Gastrocnemius medialis (tissue), 4 donors: Measurements from ENCODE around the gene HOXD12. TPM values are rescaled to one million over a fixed set of nuclear protein-coding genes. Genes with fewer than 3 reads are reported as not detected.

Source experiments
- ATAC-seq, 2 donors: fragments of 150-250 bp; one replicate each; pipeline ENCODE4 v1.9.1; 2016
- DNase-seq, 2 donors: peaks; one replicate each; pipeline ENCODE4 v3.0.0-alpha.2; 2019
- H3K27ac ChIP-seq, 4 donors: fragments of 200-600 bp; sonication (generic); 1 replicate in 1 of 4; 2 replicates in 3 of 4; pipeline ENCODE4 v1.5.1; 2016 to 2018; ENCODE audit warnings: mild to moderate bottlenecking in 2 of 4, moderate library complexity in 1 of 4
- H3K27me3 ChIP-seq, 3 donors: fragments of 200-600 bp; sonication (generic) in 2 of 3; 1 replicate in 1 of 3; 2 replicates in 2 of 3; pipeline versions ENCODE4 v1.5.1 to v1.6.0; 2016 to 2019; ENCODE audit warnings: mild to moderate bottlenecking in 1 of 3, moderate library complexity in 1 of 3
- H3K36me3 ChIP-seq, 2 donors: fragments of 200-600 bp; sonication (generic) in 1 of 2; one replicate each; pipeline ENCODE4 v1.5.1; 2017 to 2018
- H3K4me1 ChIP-seq, 2 donors: fragments of 200-600 bp; sonication (generic) in 1 of 2; one replicate each; pipeline ENCODE4 v1.5.1; 2016 to 2017; ENCODE audit warnings: mild to moderate bottlenecking in 2 of 2
- H3K4me3 ChIP-seq, 4 donors: fragments of 200-600 bp; sonication (generic) in 3 of 4; 1 replicate in 1 of 4; 2 replicates in 3 of 4; pipeline ENCODE4 v1.5.1; 2016 to 2019; ENCODE audit warnings: mild to moderate bottlenecking in 2 of 4
- H3K9me3 ChIP-seq, 3 donors: fragments of 200-600 bp; sonication (generic) in 2 of 3; 1 replicate in 1 of 3; 2 replicates in 2 of 3; pipeline ENCODE4 v1.5.1; 2016 to 2019
- CTCF ChIP-seq, 5 experiments: fragments of 450-650 bp in 3 of 5; fragments of 200-600 bp in 2 of 5; sonication (generic) in 2 of 5; IDR thresholded peaks in 4 of 5; conservative IDR thresholded peaks in 1 of 5; 1 replicate in 4 of 5; 2 replicates in 1 of 5; pipeline ENCODE4 v1.5.1; 2016 to 2019; ENCODE audit warnings: antibody characterized with exemption in 5 of 5, mild to moderate bottlenecking in 3 of 5, moderate library complexity in 3 of 5
- POLR2A ChIP-seq, 2 donors: fragments of 450-650 bp; IDR thresholded peaks; one replicate each; pipeline ENCODE4 v1.6.1; 2017; ENCODE audit warnings: antibody characterized with exemption in 2 of 2, mild to moderate bottlenecking in 2 of 2, moderate library complexity in 2 of 2
- in situ Hi-C, 4 donors: fragments of 200-750 bp; cut with MboI; loops; one replicate each; pipeline versions ENCODE4 v1.15.0 to v1.8.0; 2017; ENCODE audit warnings: low sequenced_read_pairs in 4 of 4
- intact Hi-C: fragments of 100-400 bp; cut with DNase I; formaldehyde crosslinking; loops from one replicate; pipeline ENCODE4 v1.15.1; 2023; ENCODE audit warnings: low total_unique reads
- total RNA-seq, 4 donors: library from RNA; depleted of rRNA; stranded (reverse); fragments of >200 nt; gene quantifications; one replicate each; pipeline versions ENCODE4 v1.1.0 to v1.2.3, GENCODE V29; 2016

HOXD12 gene
- total RNA-seq, 4 donors from 2014 or later: not detected

- Histone ChIP-seq H3K9me3 (no peaks in the 10 kb centered on the region), H3K4me3 (no peak overlapping the region), H3K36me3 (no peaks in the 10 kb centered on the region), H3K27me3 (peaks cover 0 to 5% (median 5%) of the 10 kb centered on the region in 3 donors), H3K4me1 (peaks cover 0 to 3% of the 10 kb centered on the region in 2 donors), H3K27ac (no peak overlapping the region)
- DNase-seq: no peak
- intact Hi-C loops (no loop called here), in situ Hi-C loops (loop anchor here in 3 of 4 donors (10.0 to 25.0 kb wide), 3 partner anchors 407 to 1014 kb away; no protein-coding TSS in a partner anchor)
- TF ChIP-seq POLR2A (IDR thresholded peaks at IDR 0.05) (no peak), CTCF (IDR thresholded peaks at IDR 0.05 in 4 of 5, conservative IDR thresholded peaks at IDR 0.05 in 1 of 5) (no peak)
- no peak for ATAC-seq
These were observed 48.4 kb downstream of the HOXD12 start for GRCh38 chr2:176147800-176148496.

GRCh38 chr2:176148751-176149421, 49.3 kb downstream of the HOXD12 start:
- H3K4me1 ChIP-seq: no peaks in the 10 kb centered on the region
- no peaks in the 10 kb centered on the region for H3K36me3 ChIP-seq
- in situ Hi-C loops (loop anchor here in 3 of 4 donors (10.0 to 25.0 kb wide), 3 partner anchors 406 to 1013 kb away; no protein-coding TSS in a partner anchor), intact Hi-C loops (no loop called here)
- no peak for DNase-seq
- no peak for ATAC-seq
- no peak overlapping the region for H3K4me3 ChIP-seq
- TF ChIP-seq CTCF (IDR thresholded peaks at IDR 0.05 in 4 of 5, conservative IDR thresholded peaks at IDR 0.05 in 1 of 5) (no peak), POLR2A (IDR thresholded peaks at IDR 0.05) (no peak)
- no peaks in the 10 kb centered on the region for H3K9me3 ChIP-seq
- H3K27ac ChIP-seq: no peak overlapping the region
- H3K27me3 ChIP-seq: peaks cover 0 to 7% (median 5%) of the 10 kb centered on the region in 3 donors

DNA sequence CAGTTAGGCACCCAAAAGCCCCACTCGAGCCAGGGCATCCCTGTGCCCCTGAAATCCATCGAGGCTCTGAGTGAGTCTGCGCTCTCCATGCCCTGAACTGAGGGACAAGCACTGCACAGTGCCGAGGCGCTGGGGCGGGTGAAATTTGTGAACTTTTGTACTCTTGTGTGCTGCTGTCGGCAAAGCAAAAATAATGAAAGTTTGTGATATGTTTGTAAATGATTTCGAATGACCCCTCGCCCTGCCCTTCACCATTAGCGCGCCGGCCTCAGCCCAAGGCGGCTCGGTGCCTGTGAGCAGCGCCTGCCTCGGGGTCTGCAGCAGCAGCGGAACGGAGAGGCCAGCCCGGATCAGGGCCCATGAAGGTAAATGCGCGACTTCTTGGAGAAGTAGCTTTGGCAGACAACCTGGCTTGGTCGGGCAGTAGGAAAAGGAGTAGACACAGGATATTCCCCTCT, 49.9 kb downstream of the HOXD12 start:
- H3K9me3 ChIP-seq: no peaks in the 10 kb centered on the region
- no peaks in the 10 kb centered on the region for H3K4me1 ChIP-seq
- TF ChIP-seq CTCF (IDR thresholded peaks at IDR 0.05 in 4 of 5, conservative IDR thresholded peaks at IDR 0.05 in 1 of 5) (no peak), POLR2A (IDR thresholded peaks at IDR 0.05) (no peak)
- no peak overlapping the region for H3K4me3 ChIP-seq
- H3K27ac ChIP-seq: no peak overlapping the region
- DNase-seq (no peak), ATAC-seq (no peak)
- in situ Hi-C loops (loop anchor here in 3 of 4 donors (10.0 to 25.0 kb wide), 3 partner anchors 405 to 1013 kb away; no protein-coding TSS in a partner anchor), intact Hi-C loops (no loop called here)
- peaks cover 0 to 7% (median 5%) of the 10 kb centered on the region in 3 donors for H3K27me3 ChIP-seq
- H3K36me3 ChIP-seq: no peaks in the 10 kb centered on the region

DNA sequence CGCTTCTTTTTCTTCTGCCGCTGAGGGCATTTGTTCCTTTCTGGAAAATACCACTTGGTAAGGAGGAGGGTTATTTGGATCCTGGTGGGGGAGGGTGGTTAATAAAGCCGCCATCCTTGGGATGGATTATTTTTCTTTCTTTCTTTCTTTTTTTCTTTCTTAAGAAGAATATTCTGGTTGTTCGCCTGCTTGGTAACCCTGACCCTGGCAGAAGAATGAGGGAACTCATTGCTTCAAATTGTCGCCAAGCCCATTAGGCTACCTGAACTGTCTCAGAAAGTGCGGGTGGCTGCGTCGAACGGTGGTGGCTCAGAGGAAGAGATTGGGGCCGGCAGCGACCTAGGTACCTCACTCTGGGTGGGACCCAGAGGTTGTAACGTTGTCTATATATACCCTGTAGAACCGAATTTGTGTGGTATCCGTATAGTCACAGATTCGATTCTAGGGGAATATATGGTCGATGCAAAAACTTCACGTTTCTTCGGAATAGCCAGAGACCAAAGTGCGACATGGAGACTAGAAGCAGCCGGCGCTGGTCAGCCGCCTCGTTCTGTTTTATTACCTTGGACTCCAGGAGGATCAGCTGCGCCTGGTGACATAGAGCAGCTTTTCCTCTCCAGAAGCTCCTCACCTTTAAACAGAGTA, 50.5 kb downstream of the HOXD12 start:
- H3K4me3 ChIP-seq: no peak overlapping the region
- H3K27ac ChIP-seq: no peak overlapping the region
- H3K9me3 ChIP-seq: no peaks in the 10 kb centered on the region
- in situ Hi-C loops (loop anchor here in 3 of 4 donors (10.0 to 25.0 kb wide), 3 partner anchors 405 to 1012 kb away; no protein-coding TSS in a partner anchor), intact Hi-C loops (no loop called here)
- no peaks in the 10 kb centered on the region for H3K4me1 ChIP-seq
- H3K27me3 ChIP-seq: peaks cover 0 to 7% (median 6%) of the 10 kb centered on the region in 3 donors
- DNase-seq (no peak), ATAC-seq (no peak)
- H3K36me3 ChIP-seq: no peaks in the 10 kb centered on the region
- TF ChIP-seq CTCF (IDR thresholded peaks at IDR 0.05 in 4 of 5, conservative IDR thresholded peaks at IDR 0.05 in 1 of 5) (no peak), POLR2A (IDR thresholded peaks at IDR 0.05) (no peak)
